ENCODE data around the gene MICAL3. TPM values are rescaled to one million over a fixed set of nuclear protein-coding genes. Genes with fewer than 3 reads are reported as not detected.

MICAL3 gene
- total and polyA plus RNA-seq, 2 of the 8 experiments (the other 6 are each of a cell fraction or from before 2014, with no cell fraction given): 8.3 to 41.8 TPM

DNA sequence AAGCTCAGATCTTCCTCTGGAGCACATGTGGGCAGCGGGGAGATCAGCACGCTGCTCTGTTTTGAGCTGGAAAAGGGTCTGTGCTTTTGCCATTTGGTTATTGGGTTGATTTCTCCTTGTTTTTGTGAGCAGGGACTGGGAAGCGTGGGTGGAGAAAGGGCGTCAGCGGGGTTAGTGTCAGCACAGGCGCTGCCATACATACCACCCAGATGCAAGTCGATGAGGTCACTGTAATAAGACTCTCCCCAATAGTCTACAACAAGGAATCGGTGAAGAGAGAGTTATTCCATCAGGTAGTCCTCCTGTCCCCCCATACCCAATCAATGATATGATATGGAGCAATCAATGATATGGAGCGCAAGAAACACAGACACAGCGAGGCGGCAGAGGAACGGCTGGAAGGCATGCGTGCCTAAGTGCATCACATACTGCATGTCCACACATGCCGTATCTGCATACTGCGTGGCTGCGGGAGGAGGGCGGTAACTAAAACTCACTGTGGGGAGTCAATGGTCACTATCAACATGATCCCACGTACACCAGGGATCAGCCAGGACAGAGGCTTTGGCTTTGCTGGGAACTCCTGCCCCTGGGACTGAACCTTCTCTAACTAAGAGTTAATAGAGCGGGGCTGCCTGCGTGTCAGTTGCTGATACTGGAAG, 220.6 kb downstream of the MICAL3 start:
- WGBS, 2 experiments (ENCODE audit: extremely low coverage in 1 of 2, insufficient coverage in 1 of 2, insufficient read length in 1 of 2, insufficient replicate concordance in 2 of 2, low coverage in 1 of 2, low lambda C conversion rate in 2 of 2, missing lambda C conversion rate in 1 of 2): 90% methylated on average over 20 of the region's 20 CpGs; no CpG with 5 or more reads in 1 of the 2 experiments
- Histone ChIP-seq H3K9me3 (ENCODE audit: insufficient read depth in 2 of 2, low read depth in 1 of 2, low read length in 1 of 2) (no peaks in the 10 kb centered on the region), H3K18ac (ENCODE audit: extremely low read depth, low read length) (no peak overlapping the region), H2BK20ac (ENCODE audit: low read length) (no peak overlapping the region), H3K4me1 (replicated peaks in 1 of 4; ENCODE audit: control insufficient read depth in 3 of 4, insufficient read depth in 4 of 4, low read length in 3 of 4) (peaks cover 0 to 3% (median 0%) of the 10 kb centered on the region in 4 experiments; a peak in 3 of 7 replicates), H3K14ac (ENCODE audit: insufficient read length) (no peak overlapping the region), H3K79me2 (ENCODE audit: control insufficient read depth in 1 of 2, insufficient read depth in 2 of 2, low read length in 2 of 2) (no peaks in the 10 kb centered on the region), H3K23me2 (ENCODE audit: low read depth, low read length) (no peaks in the 10 kb centered on the region), H3K9ac (replicated peaks in 1 of 4; ENCODE audit: extremely low read depth in 1 of 4, low read depth in 3 of 4, low read length in 3 of 4) (no peak overlapping the region), H3K79me1 (ENCODE audit: low read depth, low read length) (no peaks in the 10 kb centered on the region), H2BK5ac (ENCODE audit: low read depth, low read length) (0 out of 2 replicates have a peak overlapping the region, but pooled peaks have one; percentile 21), H2BK15ac (ENCODE audit: low read length) (no peak overlapping the region), H4K8ac (ENCODE audit: extremely low read depth, insufficient read depth, low read length) (no peak overlapping the region), H2AFZ (ENCODE audit: low read length) (no peak overlapping the region), H4K91ac (replicated peaks; ENCODE audit: insufficient read length, low read length) (no peak overlapping the region), H2BK12ac (ENCODE audit: low read depth, low read length) (no peak overlapping the region), H3K27ac (ENCODE audit: low read depth, low read length) (no peak overlapping the region), H3K4me2 (ENCODE audit: insufficient read depth in 1 of 2, low read depth in 2 of 2, low read length in 2 of 2) (no peak overlapping the region), H2BK120ac (replicated peaks; ENCODE audit: low read depth, low read length) (no peak overlapping the region), H2AK5ac (ENCODE audit: low read depth, low read length) (no peak overlapping the region), H3K36me3 (ENCODE audit: control insufficient read depth in 2 of 4, insufficient read depth in 4 of 4, low read length in 3 of 4) (peaks cover 0 to 4% (median 0%) of the 10 kb centered on the region in 4 experiments; a peak in 1 of 8 replicates), H3K4ac (replicated peaks; ENCODE audit: insufficient read length, low read depth, low read length) (no peak overlapping the region), H3K56ac (replicated peaks; ENCODE audit: insufficient read length, low read depth, low read length) (no peak overlapping the region), H4K5ac (ENCODE audit: insufficient read length, low read depth, low read length) (no peak overlapping the region), H4K20me1 (replicated peaks in 1 of 2; ENCODE audit: control insufficient read depth in 1 of 2, insufficient read depth in 2 of 2, low read length in 2 of 2) (peaks cover 0 to 2% of the 10 kb centered on the region in 2 experiments), H3K4me3 (ENCODE audit: extremely low read depth in 1 of 4, insufficient read depth in 2 of 4, low read depth in 3 of 4, low read length in 4 of 4) (no peak overlapping the region), H3K27me3 (replicated peaks in 1 of 4; ENCODE audit: control insufficient read depth in 3 of 4, extremely low read depth in 1 of 4, insufficient read depth in 3 of 4, low read length in 3 of 4) (no peaks in the 10 kb centered on the region), H3K23ac (ENCODE audit: insufficient read length) (no peak overlapping the region)
- POLR2A ChIA-PET (ENCODE audit: partially characterized antibody): interaction anchor here (0.8 kb wide), 1 partner anchor 30 kb away, joined by 3 read pairs; no protein-coding TSS in a partner anchor
- DNase-seq (ENCODE audit: low read depth in 1 of 2, low spot score in 2 of 2) (no peak), FAIRE-seq (no peak)
- CTCF ChIA-PET (ENCODE audit: partially characterized antibody): interaction anchor here (0.6 to 11.3 kb wide), 7 partner anchors 15 to 272 kb away, joined by 3 to 115 read pairs (median 4); no protein-coding TSS in a partner anchor
- TF ChIP-seq, protein P1, sequence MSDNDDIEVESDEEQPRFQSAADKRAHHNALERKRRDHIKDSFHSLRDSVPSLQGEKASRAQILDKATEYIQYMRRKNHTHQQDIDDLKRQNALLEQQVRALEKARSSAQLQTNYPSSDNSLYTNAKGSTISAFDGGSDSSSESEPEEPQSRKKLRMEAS (IDR thresholded peaks at IDR 0.05): no peak
- TF ChIP-seq TAF7 (optimal IDR thresholded peaks at IDR 0.05; ENCODE audit: borderline replicate concordance, low read depth, low read length) (no peak), POLR2AphosphoS5 (IDR thresholded peaks at IDR 0.05; ENCODE audit: low read depth, low read length) (no peak), BRCA1 (IDR thresholded peaks at IDR 0.05; ENCODE audit: low read depth, low read length) (no peak), TBP (IDR thresholded peaks at IDR 0.05; ENCODE audit: low read depth, low read length) (no peak), EGR1 (IDR thresholded peaks at IDR 0.05; ENCODE audit: borderline replicate concordance, low read depth, low read length) (no peak), CTBP2 (IDR thresholded peaks at IDR 0.05; ENCODE audit: borderline replicate concordance, insufficient read depth, insufficient read length, low read length) (no peak), CHD1 (IDR thresholded peaks at IDR 0.05; ENCODE audit: low read depth, low read length) (no peak)
